Measurements from ENCODE around the gene KLHL6. TPM values are rescaled to one million over a fixed set of nuclear protein-coding genes. Genes with fewer than 3 reads are reported as not detected.
A peak's percentile ranks its signal among the peaks of the same experiment; 100 is the strongest.
"Not testable (repeated sequence)": the region's sequence is repeated elsewhere in the genome, so short reads cannot be mapped to it uniquely, and the experiment has no call there.

KLHL6 gene
- total RNA-seq, 1 donor from 2014 or later = 46.1 TPM

DNA sequence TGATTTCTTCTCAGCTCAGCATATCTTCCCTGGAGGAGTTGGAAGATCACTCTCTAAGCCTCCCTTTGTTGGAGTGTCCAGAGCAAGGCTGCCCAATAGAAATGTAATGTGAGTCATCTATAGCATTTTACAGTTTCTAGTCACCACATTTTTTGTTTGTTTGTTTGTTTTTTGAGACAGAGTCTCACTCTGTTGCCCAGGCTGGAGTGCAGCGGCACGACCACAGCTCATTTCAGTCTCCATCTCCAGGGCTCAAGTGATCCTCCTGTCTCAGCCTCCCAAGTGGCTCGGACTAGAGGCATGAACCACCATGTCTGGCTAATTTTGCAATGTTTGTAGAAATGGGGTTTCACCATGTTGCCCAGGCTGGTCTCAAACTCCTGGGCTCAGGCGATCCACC, 21.3 kb downstream of the KLHL6 start:
- H3K9me3 Mint-ChIP-seq (ENCODE audit: unreplicated experiment) = no peaks in the 10 kb centered on the region
- H3K4me3 Mint-ChIP-seq (ENCODE audit: unreplicated experiment) = no peak overlapping the region
- no peak overlapping the region for H3K27ac Mint-ChIP-seq (ENCODE audit: unreplicated experiment)
- TF ChIP-seq CTCF (IDR thresholded peaks at IDR 0.05; ENCODE audit: unreplicated experiment) = no peak
- H3K4me1 Mint-ChIP-seq (ENCODE audit: unreplicated experiment) = peaks cover 51% of the 10 kb centered on the region
- DNase-seq (ENCODE audit: low spot score) = no peak
- peaks cover 7% of the 10 kb centered on the region for H3K27me3 Mint-ChIP-seq (ENCODE audit: unreplicated experiment)
- peaks cover 27% of the 10 kb centered on the region for H3K36me3 Mint-ChIP-seq (ENCODE audit: low read depth, unreplicated experiment)

DNA sequence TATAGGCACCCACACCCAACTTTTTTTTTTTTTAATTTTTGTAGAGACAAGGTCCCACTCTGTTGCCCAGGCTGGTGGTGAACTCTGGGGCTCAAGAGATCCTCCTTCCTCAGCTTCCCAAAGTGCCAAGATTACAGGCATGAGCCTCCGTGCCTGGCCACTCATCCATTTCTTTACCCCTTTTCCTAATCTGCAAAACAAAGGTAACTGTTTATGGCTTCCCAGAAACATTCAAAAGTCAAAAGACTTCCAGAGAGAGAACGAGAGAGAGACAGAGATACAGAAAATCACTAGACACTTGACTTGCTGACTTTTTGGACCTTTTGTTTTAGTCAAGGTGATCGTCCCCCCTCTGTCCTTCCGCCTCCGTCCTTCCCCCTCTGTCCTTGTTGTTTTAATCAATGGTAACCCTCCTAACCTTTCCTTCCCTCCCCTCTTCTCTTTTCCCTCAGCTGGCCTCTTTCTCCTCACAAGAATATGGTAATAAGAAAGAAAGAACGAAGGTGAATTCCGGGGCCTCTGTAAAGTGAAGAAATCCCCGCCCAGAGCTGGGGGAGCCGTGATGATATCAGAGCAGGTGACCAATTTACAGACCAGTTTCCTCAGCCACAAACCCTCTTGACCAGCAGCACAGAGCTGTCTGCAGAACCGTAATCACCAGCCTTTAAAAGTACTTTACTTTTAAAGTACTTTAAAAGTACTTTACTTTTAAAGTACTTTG, 21.9 kb downstream of the KLHL6 start:
- no peaks in the 10 kb centered on the region for H3K9me3 Mint-ChIP-seq (ENCODE audit: unreplicated experiment)
- no peak for DNase-seq (ENCODE audit: low spot score)
- H3K27me3 Mint-ChIP-seq (ENCODE audit: unreplicated experiment) = peaks cover 9% of the 10 kb centered on the region
- peak overlapping the region; percentile 33 for H3K4me3 Mint-ChIP-seq (ENCODE audit: unreplicated experiment)
- TF ChIP-seq CTCF (IDR thresholded peaks at IDR 0.05; ENCODE audit: unreplicated experiment) = no peak
- peaks cover 31% of the 10 kb centered on the region for H3K36me3 Mint-ChIP-seq (ENCODE audit: low read depth, unreplicated experiment)
- peaks cover 51% of the 10 kb centered on the region for H3K4me1 Mint-ChIP-seq (ENCODE audit: unreplicated experiment)
- peak overlapping the region; percentile 84 for H3K27ac Mint-ChIP-seq (ENCODE audit: unreplicated experiment)

DNA sequence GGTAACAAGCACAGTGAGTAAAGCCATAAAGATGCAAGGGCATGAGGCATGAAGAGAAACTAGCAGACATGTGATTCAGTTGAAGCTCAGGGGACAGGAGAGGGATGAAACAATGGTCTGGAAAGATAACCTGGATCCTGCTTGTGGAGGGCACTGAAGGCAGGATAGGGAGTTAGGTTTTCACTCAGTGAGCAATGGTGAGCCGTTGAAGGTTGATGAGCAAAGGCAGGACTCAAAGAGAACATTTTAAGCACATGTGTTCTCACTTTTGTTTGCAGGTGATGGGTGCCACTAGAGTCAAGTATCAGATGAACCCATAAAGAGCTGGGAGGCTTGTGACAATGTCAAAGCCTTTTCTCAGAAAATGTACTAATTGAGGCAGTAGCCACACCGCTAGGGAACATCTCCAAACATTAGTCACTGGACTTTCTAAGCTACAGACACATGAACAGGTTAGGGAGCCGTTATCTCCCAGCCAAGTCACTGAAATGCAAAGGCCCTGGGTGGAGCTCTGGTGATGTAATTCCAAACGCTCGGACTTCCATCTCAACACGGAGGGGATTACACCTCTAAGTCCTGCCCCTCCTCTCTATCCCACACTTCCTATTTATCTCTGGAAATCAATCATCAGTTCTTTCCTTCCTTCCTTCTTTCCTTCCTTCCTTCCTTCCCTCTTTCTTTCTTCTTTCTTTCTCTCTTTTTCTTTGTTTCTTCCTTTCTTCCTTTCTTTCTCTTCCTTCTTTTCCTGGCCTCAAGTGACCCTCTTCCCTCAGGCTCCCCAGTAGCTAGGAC, 22.7 kb downstream of the KLHL6 start:
- Mint-ChIP-seq H3K4me3 (ENCODE audit: unreplicated experiment) (peak overlapping the region; percentile 50), H3K4me1 (ENCODE audit: unreplicated experiment) (peaks cover 49% of the 10 kb centered on the region), H3K27me3 (ENCODE audit: unreplicated experiment) (peaks cover 9% of the 10 kb centered on the region), H3K27ac (ENCODE audit: unreplicated experiment) (peak overlapping the region; percentile 84), H3K36me3 (ENCODE audit: low read depth, unreplicated experiment) (peaks cover 38% of the 10 kb centered on the region), H3K9me3 (ENCODE audit: unreplicated experiment) (no peaks in the 10 kb centered on the region)
- TF ChIP-seq CTCF (IDR thresholded peaks at IDR 0.05; ENCODE audit: unreplicated experiment) = no peak
- no peak for DNase-seq (ENCODE audit: low spot score)

GRCh38 chr3:183529717-183530116, 25.8 kb downstream of the KLHL6 start:
- Mint-ChIP-seq H3K4me1 (ENCODE audit: unreplicated experiment) (peaks cover 48% of the 10 kb centered on the region), H3K4me3 (ENCODE audit: unreplicated experiment) (no peak overlapping the region), H3K27me3 (ENCODE audit: unreplicated experiment) (peaks cover 7% of the 10 kb centered on the region), H3K36me3 (ENCODE audit: low read depth, unreplicated experiment) (peaks cover 59% of the 10 kb centered on the region), H3K27ac (ENCODE audit: unreplicated experiment) (peak overlapping the region; percentile 95), H3K9me3 (ENCODE audit: unreplicated experiment) (no peaks in the 10 kb centered on the region)
- TF ChIP-seq CTCF (IDR thresholded peaks at IDR 0.05; ENCODE audit: unreplicated experiment) = no peak
- DNase-seq (ENCODE audit: low spot score) = no peak

GRCh38 chr3:183529185-183529584, 26.3 kb downstream of the KLHL6 start:
- Mint-ChIP-seq H3K27me3 (ENCODE audit: unreplicated experiment) (peaks cover 7% of the 10 kb centered on the region), H3K9me3 (ENCODE audit: unreplicated experiment) (no peaks in the 10 kb centered on the region), H3K4me1 (ENCODE audit: unreplicated experiment) (peaks cover 53% of the 10 kb centered on the region), H3K4me3 (ENCODE audit: unreplicated experiment) (no peak overlapping the region), H3K36me3 (ENCODE audit: low read depth, unreplicated experiment) (peaks cover 64% of the 10 kb centered on the region), H3K27ac (ENCODE audit: unreplicated experiment) (peak overlapping the region; percentile 95)
- TF ChIP-seq CTCF (IDR thresholded peaks at IDR 0.05; ENCODE audit: unreplicated experiment) = no peak
- DNase-seq (ENCODE audit: low spot score) = no peak

- DNase-seq (ENCODE audit: low spot score); H3K27me3 Mint-ChIP-seq (ENCODE audit: unreplicated experiment); H3K4me3 Mint-ChIP-seq (ENCODE audit: unreplicated experiment); H3K9me3 Mint-ChIP-seq (ENCODE audit: unreplicated experiment): not testable (repeated sequence)
- Mint-ChIP-seq H3K4me1 (ENCODE audit: unreplicated experiment) (peaks cover 53% of the 10 kb centered on the region), H3K27ac (ENCODE audit: unreplicated experiment) (peak overlapping the region; percentile 44), H3K36me3 (ENCODE audit: low read depth, unreplicated experiment) (peaks cover 66% of the 10 kb centered on the region)
Observed at GRCh38 chr3:183528758-183529157, 26.7 kb downstream of the KLHL6 start.
